Measurements from ENCODE around the gene ELL.

ELL gene

DNA sequence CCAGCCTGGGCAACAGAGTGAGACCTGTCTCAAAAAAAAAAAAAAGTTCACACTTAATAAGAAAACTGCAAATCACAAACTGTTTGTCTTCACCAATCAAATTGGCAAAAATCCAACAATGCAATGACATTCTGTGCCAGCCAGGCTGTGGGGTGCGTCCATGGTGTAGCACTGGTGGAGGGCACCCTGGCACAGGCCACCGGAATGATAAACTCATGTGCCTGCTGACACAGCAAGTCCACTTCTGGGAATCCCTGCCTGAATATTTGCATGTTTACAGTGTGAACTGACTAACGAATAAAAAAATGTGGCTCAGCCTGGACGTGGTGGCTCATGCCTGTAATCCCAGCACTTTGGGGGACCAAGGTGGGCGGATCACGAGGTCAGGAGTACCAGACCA is 122.9 kb downstream of the ELL start:
- Histone ChIP-seq H3K4me1 (ENCODE audit: low read depth, poor library complexity, severe bottlenecking) (peaks cover 8% of the 10 kb centered on the region), H4K20me1 (ENCODE audit: insufficient read depth) (no peaks in the 10 kb centered on the region), H3K4me2 (no peak overlapping the region), H3K4me3 (IDR thresholded peaks at IDR 0.05; ENCODE audit: insufficient read depth, low read depth, low read length) (no peak overlapping the region), H3K27ac (no peak overlapping the region), H3K79me2 (ENCODE audit: insufficient read depth, low read depth) (no peaks in the 10 kb centered on the region), H2AFZ (ENCODE audit: low read depth) (no peak overlapping the region), H3K36me3 (ENCODE audit: insufficient read depth) (no peaks in the 10 kb centered on the region), H3K9ac (no peak overlapping the region), H3K27me3 (ENCODE audit: insufficient read depth, low read depth) (peaks cover 55% of the 10 kb centered on the region)
- TF ChIP-seq, protein P1, sequence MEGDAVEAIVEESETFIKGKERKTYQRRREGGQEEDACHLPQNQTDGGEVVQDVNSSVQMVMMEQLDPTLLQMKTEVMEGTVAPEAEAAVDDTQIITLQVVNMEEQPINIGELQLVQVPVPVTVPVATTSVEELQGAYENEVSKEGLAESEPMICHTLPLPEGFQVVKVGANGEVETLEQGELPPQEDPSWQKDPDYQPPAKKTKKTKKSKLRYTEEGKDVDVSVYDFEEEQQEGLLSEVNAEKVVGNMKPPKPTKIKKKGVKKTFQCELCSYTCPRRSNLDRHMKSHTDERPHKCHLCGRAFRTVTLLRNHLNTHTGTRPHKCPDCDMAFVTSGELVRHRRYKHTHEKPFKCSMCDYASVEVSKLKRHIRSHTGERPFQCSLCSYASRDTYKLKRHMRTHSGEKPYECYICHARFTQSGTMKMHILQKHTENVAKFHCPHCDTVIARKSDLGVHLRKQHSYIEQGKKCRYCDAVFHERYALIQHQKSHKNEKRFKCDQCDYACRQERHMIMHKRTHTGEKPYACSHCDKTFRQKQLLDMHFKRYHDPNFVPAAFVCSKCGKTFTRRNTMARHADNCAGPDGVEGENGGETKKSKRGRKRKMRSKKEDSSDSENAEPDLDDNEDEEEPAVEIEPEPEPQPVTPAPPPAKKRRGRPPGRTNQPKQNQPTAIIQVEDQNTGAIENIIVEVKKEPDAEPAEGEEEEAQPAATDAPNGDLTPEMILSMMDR (conservative IDR thresholded peaks at IDR 0.05; ENCODE audit: low read depth, low read length) = no peak

GRCh38 chr19:18397242-18398202 is 124.3 kb downstream of the ELL start, which contains the start of gene LRRC25:
LRRC25 (minus strand) TSS chr19:18397622; CDS start chr19:18396963, 659 bp downstream.
- H3K4me3 ChIP-seq (IDR thresholded peaks at IDR 0.05; ENCODE audit: insufficient read depth, low read depth, low read length) = no peak within 1 kb of the TSS
- no peak within 1 kb of the TSS for H3K27ac ChIP-seq
- TF ChIP-seq, protein P1 (conservative IDR thresholded peaks at IDR 0.05; ENCODE audit: low read depth, low read length) = no peak
- H3K79me2 ChIP-seq (ENCODE audit: insufficient read depth, low read depth) = no peaks in the 10 kb centered on the region
- H3K4me2 ChIP-seq = no peak within 1 kb of the TSS
- H2AFZ ChIP-seq (ENCODE audit: low read depth) = no peak within 1 kb of the TSS
- peaks cover 68% of the 10 kb centered on the region for H3K27me3 ChIP-seq (ENCODE audit: insufficient read depth, low read depth)
- H3K4me1 ChIP-seq (ENCODE audit: low read depth, poor library complexity, severe bottlenecking) = peaks cover 8% of the 10 kb centered on the region
- no peak within 1 kb of the TSS for H3K9ac ChIP-seq
- no peaks in the 10 kb centered on the region for H4K20me1 ChIP-seq (ENCODE audit: insufficient read depth)
- H3K36me3 ChIP-seq (ENCODE audit: insufficient read depth) = no peaks in the 10 kb centered on the region

- TF ChIP-seq, protein P1 (conservative IDR thresholded peaks at IDR 0.05; ENCODE audit: low read depth, low read length) = no peak
- H2AFZ ChIP-seq (ENCODE audit: low read depth) = no peak overlapping the region
- peaks cover 70% of the 10 kb centered on the region for H3K27me3 ChIP-seq (ENCODE audit: insufficient read depth, low read depth)
- no peaks in the 10 kb centered on the region for H3K79me2 ChIP-seq (ENCODE audit: insufficient read depth, low read depth)
- H3K27ac ChIP-seq = no peak overlapping the region
- H3K4me1 ChIP-seq (ENCODE audit: low read depth, poor library complexity, severe bottlenecking) = peaks cover 8% of the 10 kb centered on the region
- H3K4me2 ChIP-seq = no peak overlapping the region
- no peaks in the 10 kb centered on the region for H4K20me1 ChIP-seq (ENCODE audit: insufficient read depth)
- no peak overlapping the region for H3K9ac ChIP-seq
- no peaks in the 10 kb centered on the region for H3K36me3 ChIP-seq (ENCODE audit: insufficient read depth)
- H3K4me3 ChIP-seq (IDR thresholded peaks at IDR 0.05; ENCODE audit: insufficient read depth, low read depth, low read length) = no peak overlapping the region
Observed at GRCh38 chr19:18396471-18397241, 125.2 kb downstream of the ELL start.

DNA sequence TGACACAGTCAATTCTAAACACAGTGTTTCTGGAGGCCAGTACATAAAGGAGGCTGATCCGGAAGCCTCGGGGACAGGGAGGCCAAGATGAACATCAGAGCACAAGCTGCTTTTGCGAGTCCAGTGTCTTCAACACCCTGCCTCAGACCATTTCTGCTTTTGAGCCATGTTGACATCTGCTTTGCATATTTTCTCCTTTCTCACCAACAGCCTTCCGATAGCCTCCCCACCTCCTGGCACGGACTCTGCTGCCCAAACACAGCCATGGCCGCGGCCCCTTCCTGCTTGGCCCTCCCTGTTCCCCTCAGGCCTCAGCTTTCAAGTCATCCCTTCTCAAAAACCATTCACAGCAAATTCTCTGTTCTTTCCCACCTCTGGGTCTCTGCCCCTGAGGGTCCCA is 128.0 kb downstream of the ELL start:
- Histone ChIP-seq H3K9ac (no peak overlapping the region), H3K79me2 (ENCODE audit: insufficient read depth, low read depth) (no peaks in the 10 kb centered on the region), H3K36me3 (ENCODE audit: insufficient read depth) (no peaks in the 10 kb centered on the region), H3K27ac (no peak overlapping the region), H3K27me3 (ENCODE audit: insufficient read depth, low read depth) (peaks cover 68% of the 10 kb centered on the region), H3K4me2 (no peak overlapping the region), H3K4me1 (ENCODE audit: low read depth, poor library complexity, severe bottlenecking) (peaks cover 3% of the 10 kb centered on the region), H3K4me3 (IDR thresholded peaks at IDR 0.05; ENCODE audit: insufficient read depth, low read depth, low read length) (no peak overlapping the region), H4K20me1 (ENCODE audit: insufficient read depth) (no peaks in the 10 kb centered on the region), H2AFZ (ENCODE audit: low read depth) (no peak overlapping the region)
- TF ChIP-seq, protein P1 (conservative IDR thresholded peaks at IDR 0.05; ENCODE audit: low read depth, low read length) = no peak
